CD4-positive, alpha-beta T cell treated with Interleukin-15 for 1 hour (primary cell): ENCODE data around the gene DIAPH3.

Experiments
- DNase-seq: peaks from one replicate; pipeline ENCODE4 v3.0.0-alpha.2; 2020

The DIAPH3 gene

GRCh38 chr13:59861676-59862075 lies 302.1 kb downstream of the DIAPH3 start:
- no peak for DNase-seq

- no peak for DNase-seq
Measured at GRCh38 chr13:59856281-59856810, 307.4 kb downstream of the DIAPH3 start.

- no peak for DNase-seq
Measured at GRCh38 chr13:59846845-59847620, 316.7 kb downstream of the DIAPH3 start.

GRCh38 chr13:59843040-59843439 lies 320.7 kb downstream of the DIAPH3 start:
- no peak for DNase-seq

GRCh38 chr13:59842507-59842906 lies 321.2 kb downstream of the DIAPH3 start:
- DNase-seq: no peak

- no peak for DNase-seq
Measured at GRCh38 chr13:59839186-59839585, 324.5 kb downstream of the DIAPH3 start.

GRCh38 chr13:59837101-59837500 lies 326.6 kb downstream of the DIAPH3 start:
- no peak for DNase-seq

- DNase-seq: no peak
Measured at GRCh38 chr13:59835569-59835968, 328.2 kb downstream of the DIAPH3 start.

GRCh38 chr13:59834801-59835200 lies 328.9 kb downstream of the DIAPH3 start:
- no peak for DNase-seq

- DNase-seq: no peak
Measured at GRCh38 chr13:59829690-59830089, 334.0 kb downstream of the DIAPH3 start.

- DNase-seq: no peak
Measured at GRCh38 chr13:59823486-59823885, 340.2 kb downstream of the DIAPH3 start.

- DNase-seq: no peak
Measured at GRCh38 chr13:59809564-59809963, 354.2 kb downstream of the DIAPH3 start.

- DNase-seq: no peak
Measured at GRCh38 chr13:59806801-59807200, 356.9 kb downstream of the DIAPH3 start.

- DNase-seq: no peak
Measured at GRCh38 chr13:59801107-59801880, 362.4 kb downstream of the DIAPH3 start.

GRCh38 chr13:59793107-59793506 lies 370.6 kb downstream of the DIAPH3 start:
- DNase-seq: no peak

- DNase-seq: no peak
Measured at GRCh38 chr13:59790626-59791025, 373.1 kb downstream of the DIAPH3 start.

- DNase-seq: no peak
Measured at GRCh38 chr13:59789558-59789957, 374.2 kb downstream of the DIAPH3 start.

- DNase-seq: no peak
Measured at GRCh38 chr13:59787679-59788078, 376.0 kb downstream of the DIAPH3 start.

- DNase-seq: no peak
Measured at GRCh38 chr13:59782696-59783095, 381.0 kb downstream of the DIAPH3 start.

GRCh38 chr13:59780058-59780457 lies 383.7 kb downstream of the DIAPH3 start:
- no peak for DNase-seq

GRCh38 chr13:59776924-59777690 lies 386.6 kb downstream of the DIAPH3 start:
- no peak for DNase-seq

- DNase-seq: no peak
Measured at GRCh38 chr13:59774491-59774971, 389.2 kb downstream of the DIAPH3 start.

- DNase-seq: no peak
Measured at GRCh38 chr13:59771272-59771671, 392.5 kb downstream of the DIAPH3 start.
